GM12891 (cell line): Measurements from ENCODE around the gene UROS.

ENCODE experiments used
- POLR2A ChIP-seq: IDR thresholded peaks from 2 replicates; pipeline ENCODE4 v1.6.1; 2011; ENCODE audit warnings: low read depth, low read length, control low read depth
- TAF1 ChIP-seq: IDR thresholded peaks from 2 replicates; pipeline ENCODE4 v1.6.1; 2011; ENCODE audit warnings: low read depth, low read length, control low read depth

- TF ChIP-seq POLR2A: no peak
- TF ChIP-seq TAF1: no peak
These were observed 39.1 kb downstream of the UROS start for GRCh38 chr10:125783957-125784356.
